GM23338 (cell line): ENCODE data around the gene XYLB. TPM values are rescaled to one million over a fixed set of nuclear protein-coding genes. Genes with fewer than 3 reads are reported as not detected.

Experiments
- ATAC-seq: fragments of 200-7000 bp; cut with Tn5 transposase; 3 replicates; pipeline ENCODE4 v1.9.1; 2020
- DNase-seq: peaks from one replicate; pipeline ENCODE4 v3.0.0-alpha.2; 2015; ENCODE audit warnings: low spot score
- H2AFZ ChIP-seq: fragments of 200-600 bp; sonication (generic); 2 replicates; pipeline ENCODE4 v1.8.0; 2016; ENCODE audit warnings: antibody characterized with exemption, mild to moderate bottlenecking, moderate library complexity
- H3F3A ChIP-seq: fragments of 200-600 bp; sonication (generic); replicated peaks from 2 replicates; pipeline ENCODE4 v1.8.0; 2017; ENCODE audit warnings: antibody characterized with exemption, mixed run types, low read depth
- H3K27ac ChIP-seq: fragments of 200-600 bp; sonication (generic); 2 replicates; pipeline ENCODE4 v1.6.1; 2016; ENCODE audit warnings: low read depth
- H3K27me3 ChIP-seq: fragments of 200-600 bp; sonication (generic); 2 replicates; pipeline ENCODE4 v1.8.0; 2016; ENCODE audit warnings: mild to moderate bottlenecking, mixed run types, moderate library complexity; ENCODE audit not compliant: insufficient read depth
- H3K36me3 ChIP-seq: fragments of 200-600 bp; sonication (generic); 2 replicates; pipeline ENCODE4 v1.8.0; 2016; ENCODE audit warnings: mild to moderate bottlenecking; ENCODE audit not compliant: insufficient read depth
- H3K4me1 ChIP-seq: fragments of 200-600 bp; sonication (generic); 2 replicates; pipeline ENCODE4 v1.8.0; 2016; ENCODE audit warnings: mild to moderate bottlenecking, moderate library complexity; ENCODE audit not compliant: insufficient read depth
- H3K4me2 ChIP-seq: fragments of 200-600 bp; sonication (generic); 2 replicates; pipeline ENCODE4 v1.7.1; 2017; ENCODE audit warnings: mixed run types
- H3K4me3 ChIP-seq: fragments of 200-600 bp; sonication (generic); 2 replicates; pipeline ENCODE4 v1.6.1; 2016; ENCODE audit warnings: mixed run types
- H3K79me2 ChIP-seq: fragments of 200-600 bp; sonication (generic); replicated peaks from 2 replicates; pipeline ENCODE4 v1.8.0; 2017; ENCODE audit warnings: mild to moderate bottlenecking; ENCODE audit not compliant: insufficient read depth
- H3K9me2 ChIP-seq: fragments of 200-600 bp; sonication (generic); 2 replicates; pipeline ENCODE4 v1.8.0; 2017; ENCODE audit not compliant: insufficient read depth
- H4K20me1 ChIP-seq: fragments of 200-600 bp; sonication (generic); replicated peaks from 2 replicates; pipeline ENCODE4 v1.8.0; 2017; ENCODE audit warnings: mild to moderate bottlenecking; ENCODE audit not compliant: insufficient read depth
- H3K27ac Mint-ChIP-seq: 2 replicates; pipeline ENCODE4 v1.8.0; 2020; ENCODE audit warnings: inconsistent platforms, mild to moderate bottlenecking, moderate library complexity, mixed read lengths
- H3K27me3 Mint-ChIP-seq: 3 replicates; pipeline ENCODE4 v1.8.0; 2022; ENCODE audit warnings: low read depth, mild to moderate bottlenecking, moderate library complexity, mixed read lengths, inconsistent platforms; ENCODE audit not compliant: insufficient read depth, poor library complexity
- H3K36me3 Mint-ChIP-seq: 3 replicates; pipeline ENCODE4 v1.8.0; 2021; ENCODE audit warnings: low read depth, mild to moderate bottlenecking, inconsistent platforms, moderate library complexity, mixed read lengths
- H3K4me1 Mint-ChIP-seq: 3 replicates; pipeline ENCODE4 v1.8.0; 2020; ENCODE audit warnings: mild to moderate bottlenecking, inconsistent platforms, mixed read lengths
- H3K4me3 Mint-ChIP-seq: 3 replicates; pipeline ENCODE4 v1.8.0; 2021; ENCODE audit warnings: moderate library complexity, mild to moderate bottlenecking, inconsistent platforms, mixed read lengths
- H3K9me3 Mint-ChIP-seq: 3 replicates; pipeline ENCODE4 v1.8.0; 2020; ENCODE audit warnings: moderate library complexity, mild to moderate bottlenecking, inconsistent platforms, mixed read lengths
- CREB1 ChIP-seq: fragments of 250-450 bp; sonication (Bioruptor Pico); IDR thresholded peaks from 2 replicates; pipeline ENCODE4 v1.5.0; 2020; ENCODE audit warnings: low read depth, mild to moderate bottlenecking, moderate library complexity
- EZH2phosphoT487 ChIP-seq: fragments of 200-600 bp; sonication (generic); IDR thresholded peaks from one replicate; pipeline ENCODE4 v1.8.1; 2018; ENCODE audit warnings: antibody characterized with exemption; ENCODE audit not compliant: unreplicated experiment
- NANOG ChIP-seq: IDR thresholded peaks from 2 replicates; pipeline ENCODE4 v1.6.1; 2016; ENCODE audit warnings: antibody characterized with exemption, borderline replicate concordance
- POLR2AphosphoS5 ChIP-seq: IDR thresholded peaks from 2 replicates; pipeline ENCODE4 v1.6.1; 2016; ENCODE audit warnings: antibody characterized with exemption, low read depth
- ZNF331 ChIP-seq: fragments of 250-450 bp; sonication (Bioruptor Pico); IDR thresholded peaks from 2 replicates; pipeline ENCODE4 v1.5.0; 2020; ENCODE audit warnings: low read depth, mild to moderate bottlenecking, moderate library complexity
- polyA plus RNA-seq: library from polyadenylated mRNA; unstranded; fragments of >200 nt; fragmentation: Nextera tagmentation; extraction: Ambion mirVana; gene quantifications from 2 replicates; pipeline ENCODE4 v1.2.1, GENCODE V29; 2016
- total RNA-seq: library from RNA; depleted of rRNA; stranded (reverse); fragments of >200 nt; shearing (Covaris generic); gene quantifications from 2 replicates; pipeline ENCODE4 v1.2.3, GENCODE V29; 2014
- TF ChIP-seq, protein P1 (sequence below): IDR thresholded peaks from one replicate; pipeline ENCODE4 v1.6.1; 2018; ENCODE audit warnings: antibody characterized with exemption; ENCODE audit not compliant: unreplicated experiment
- TF ChIP-seq, protein P2 (sequence below), 2 experiments: fragments of 200-600 bp in 1 of 2; sonication (generic) in 1 of 2; conservative IDR thresholded peaks; 2 replicates each; pipeline versions ENCODE4 v1.5.1 to v1.6.1; 2016 to 2017; ENCODE audit warnings: antibody characterized with exemption in 2 of 2, low read depth in 2 of 2, mild to moderate bottlenecking in 2 of 2, moderate library complexity in 1 of 2
- TF ChIP-seq, protein P3 (sequence below): fragments of 250-450 bp; sonication (Bioruptor Pico); IDR thresholded peaks from 2 replicates; pipeline ENCODE4 v1.5.0; 2020; ENCODE audit warnings: mild to moderate bottlenecking, moderate library complexity

The XYLB gene
- total and polyA plus RNA-seq, 2 experiments from 2014 or later = 1.6 to 3.3 TPM

DNA sequence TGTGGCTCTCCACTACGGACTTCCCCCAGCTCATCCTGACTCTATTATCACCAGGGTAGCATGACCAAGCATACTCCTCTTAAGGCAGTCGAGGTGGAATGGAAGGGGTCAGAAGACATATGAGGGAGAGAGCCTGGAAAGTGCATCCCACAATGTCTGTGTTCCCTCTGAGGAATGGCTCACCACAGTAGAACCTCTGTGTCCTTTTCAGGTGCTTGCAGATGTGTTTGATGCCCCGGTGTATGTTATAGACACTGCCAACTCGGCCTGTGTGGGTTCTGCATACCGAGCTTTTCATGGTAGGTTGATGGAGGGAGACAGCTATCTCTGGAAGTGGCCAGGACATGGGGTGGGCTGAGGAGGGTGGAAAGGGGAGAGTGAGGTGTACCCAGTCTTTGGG is 50.3 kb downstream of the XYLB start:
- no peak for ATAC-seq
- no peak for DNase-seq
- H3K36me3 ChIP-seq = no peaks in the 10 kb centered on the region
- H3K4me3 ChIP-seq = no peak overlapping the region
- TF ChIP-seq CREB1 (CRISPR knock-in tag) = no peak
- no peak for TF ChIP-seq ZNF331 (CRISPR knock-in tag)
- TF ChIP-seq POLR2AphosphoS5 = no peak
- TF ChIP-seq, protein P1, sequence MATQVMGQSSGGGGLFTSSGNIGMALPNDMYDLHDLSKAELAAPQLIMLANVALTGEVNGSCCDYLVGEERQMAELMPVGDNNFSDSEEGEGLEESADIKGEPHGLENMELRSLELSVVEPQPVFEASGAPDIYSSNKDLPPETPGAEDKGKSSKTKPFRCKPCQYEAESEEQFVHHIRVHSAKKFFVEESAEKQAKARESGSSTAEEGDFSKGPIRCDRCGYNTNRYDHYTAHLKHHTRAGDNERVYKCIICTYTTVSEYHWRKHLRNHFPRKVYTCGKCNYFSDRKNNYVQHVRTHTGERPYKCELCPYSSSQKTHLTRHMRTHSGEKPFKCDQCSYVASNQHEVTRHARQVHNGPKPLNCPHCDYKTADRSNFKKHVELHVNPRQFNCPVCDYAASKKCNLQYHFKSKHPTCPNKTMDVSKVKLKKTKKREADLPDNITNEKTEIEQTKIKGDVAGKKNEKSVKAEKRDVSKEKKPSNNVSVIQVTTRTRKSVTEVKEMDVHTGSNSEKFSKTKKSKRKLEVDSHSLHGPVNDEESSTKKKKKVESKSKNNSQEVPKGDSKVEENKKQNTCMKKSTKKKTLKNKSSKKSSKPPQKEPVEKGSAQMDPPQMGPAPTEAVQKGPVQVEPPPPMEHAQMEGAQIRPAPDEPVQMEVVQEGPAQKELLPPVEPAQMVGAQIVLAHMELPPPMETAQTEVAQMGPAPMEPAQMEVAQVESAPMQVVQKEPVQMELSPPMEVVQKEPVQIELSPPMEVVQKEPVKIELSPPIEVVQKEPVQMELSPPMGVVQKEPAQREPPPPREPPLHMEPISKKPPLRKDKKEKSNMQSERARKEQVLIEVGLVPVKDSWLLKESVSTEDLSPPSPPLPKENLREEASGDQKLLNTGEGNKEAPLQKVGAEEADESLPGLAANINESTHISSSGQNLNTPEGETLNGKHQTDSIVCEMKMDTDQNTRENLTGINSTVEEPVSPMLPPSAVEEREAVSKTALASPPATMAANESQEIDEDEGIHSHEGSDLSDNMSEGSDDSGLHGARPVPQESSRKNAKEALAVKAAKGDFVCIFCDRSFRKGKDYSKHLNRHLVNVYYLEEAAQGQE = no peak
- TF ChIP-seq, protein P2, sequence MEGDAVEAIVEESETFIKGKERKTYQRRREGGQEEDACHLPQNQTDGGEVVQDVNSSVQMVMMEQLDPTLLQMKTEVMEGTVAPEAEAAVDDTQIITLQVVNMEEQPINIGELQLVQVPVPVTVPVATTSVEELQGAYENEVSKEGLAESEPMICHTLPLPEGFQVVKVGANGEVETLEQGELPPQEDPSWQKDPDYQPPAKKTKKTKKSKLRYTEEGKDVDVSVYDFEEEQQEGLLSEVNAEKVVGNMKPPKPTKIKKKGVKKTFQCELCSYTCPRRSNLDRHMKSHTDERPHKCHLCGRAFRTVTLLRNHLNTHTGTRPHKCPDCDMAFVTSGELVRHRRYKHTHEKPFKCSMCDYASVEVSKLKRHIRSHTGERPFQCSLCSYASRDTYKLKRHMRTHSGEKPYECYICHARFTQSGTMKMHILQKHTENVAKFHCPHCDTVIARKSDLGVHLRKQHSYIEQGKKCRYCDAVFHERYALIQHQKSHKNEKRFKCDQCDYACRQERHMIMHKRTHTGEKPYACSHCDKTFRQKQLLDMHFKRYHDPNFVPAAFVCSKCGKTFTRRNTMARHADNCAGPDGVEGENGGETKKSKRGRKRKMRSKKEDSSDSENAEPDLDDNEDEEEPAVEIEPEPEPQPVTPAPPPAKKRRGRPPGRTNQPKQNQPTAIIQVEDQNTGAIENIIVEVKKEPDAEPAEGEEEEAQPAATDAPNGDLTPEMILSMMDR (conservative IDR thresholded peaks at IDR 0.05; ENCODE audit: low read depth in 2 of 2) = no peak
- TF ChIP-seq, protein P3, sequence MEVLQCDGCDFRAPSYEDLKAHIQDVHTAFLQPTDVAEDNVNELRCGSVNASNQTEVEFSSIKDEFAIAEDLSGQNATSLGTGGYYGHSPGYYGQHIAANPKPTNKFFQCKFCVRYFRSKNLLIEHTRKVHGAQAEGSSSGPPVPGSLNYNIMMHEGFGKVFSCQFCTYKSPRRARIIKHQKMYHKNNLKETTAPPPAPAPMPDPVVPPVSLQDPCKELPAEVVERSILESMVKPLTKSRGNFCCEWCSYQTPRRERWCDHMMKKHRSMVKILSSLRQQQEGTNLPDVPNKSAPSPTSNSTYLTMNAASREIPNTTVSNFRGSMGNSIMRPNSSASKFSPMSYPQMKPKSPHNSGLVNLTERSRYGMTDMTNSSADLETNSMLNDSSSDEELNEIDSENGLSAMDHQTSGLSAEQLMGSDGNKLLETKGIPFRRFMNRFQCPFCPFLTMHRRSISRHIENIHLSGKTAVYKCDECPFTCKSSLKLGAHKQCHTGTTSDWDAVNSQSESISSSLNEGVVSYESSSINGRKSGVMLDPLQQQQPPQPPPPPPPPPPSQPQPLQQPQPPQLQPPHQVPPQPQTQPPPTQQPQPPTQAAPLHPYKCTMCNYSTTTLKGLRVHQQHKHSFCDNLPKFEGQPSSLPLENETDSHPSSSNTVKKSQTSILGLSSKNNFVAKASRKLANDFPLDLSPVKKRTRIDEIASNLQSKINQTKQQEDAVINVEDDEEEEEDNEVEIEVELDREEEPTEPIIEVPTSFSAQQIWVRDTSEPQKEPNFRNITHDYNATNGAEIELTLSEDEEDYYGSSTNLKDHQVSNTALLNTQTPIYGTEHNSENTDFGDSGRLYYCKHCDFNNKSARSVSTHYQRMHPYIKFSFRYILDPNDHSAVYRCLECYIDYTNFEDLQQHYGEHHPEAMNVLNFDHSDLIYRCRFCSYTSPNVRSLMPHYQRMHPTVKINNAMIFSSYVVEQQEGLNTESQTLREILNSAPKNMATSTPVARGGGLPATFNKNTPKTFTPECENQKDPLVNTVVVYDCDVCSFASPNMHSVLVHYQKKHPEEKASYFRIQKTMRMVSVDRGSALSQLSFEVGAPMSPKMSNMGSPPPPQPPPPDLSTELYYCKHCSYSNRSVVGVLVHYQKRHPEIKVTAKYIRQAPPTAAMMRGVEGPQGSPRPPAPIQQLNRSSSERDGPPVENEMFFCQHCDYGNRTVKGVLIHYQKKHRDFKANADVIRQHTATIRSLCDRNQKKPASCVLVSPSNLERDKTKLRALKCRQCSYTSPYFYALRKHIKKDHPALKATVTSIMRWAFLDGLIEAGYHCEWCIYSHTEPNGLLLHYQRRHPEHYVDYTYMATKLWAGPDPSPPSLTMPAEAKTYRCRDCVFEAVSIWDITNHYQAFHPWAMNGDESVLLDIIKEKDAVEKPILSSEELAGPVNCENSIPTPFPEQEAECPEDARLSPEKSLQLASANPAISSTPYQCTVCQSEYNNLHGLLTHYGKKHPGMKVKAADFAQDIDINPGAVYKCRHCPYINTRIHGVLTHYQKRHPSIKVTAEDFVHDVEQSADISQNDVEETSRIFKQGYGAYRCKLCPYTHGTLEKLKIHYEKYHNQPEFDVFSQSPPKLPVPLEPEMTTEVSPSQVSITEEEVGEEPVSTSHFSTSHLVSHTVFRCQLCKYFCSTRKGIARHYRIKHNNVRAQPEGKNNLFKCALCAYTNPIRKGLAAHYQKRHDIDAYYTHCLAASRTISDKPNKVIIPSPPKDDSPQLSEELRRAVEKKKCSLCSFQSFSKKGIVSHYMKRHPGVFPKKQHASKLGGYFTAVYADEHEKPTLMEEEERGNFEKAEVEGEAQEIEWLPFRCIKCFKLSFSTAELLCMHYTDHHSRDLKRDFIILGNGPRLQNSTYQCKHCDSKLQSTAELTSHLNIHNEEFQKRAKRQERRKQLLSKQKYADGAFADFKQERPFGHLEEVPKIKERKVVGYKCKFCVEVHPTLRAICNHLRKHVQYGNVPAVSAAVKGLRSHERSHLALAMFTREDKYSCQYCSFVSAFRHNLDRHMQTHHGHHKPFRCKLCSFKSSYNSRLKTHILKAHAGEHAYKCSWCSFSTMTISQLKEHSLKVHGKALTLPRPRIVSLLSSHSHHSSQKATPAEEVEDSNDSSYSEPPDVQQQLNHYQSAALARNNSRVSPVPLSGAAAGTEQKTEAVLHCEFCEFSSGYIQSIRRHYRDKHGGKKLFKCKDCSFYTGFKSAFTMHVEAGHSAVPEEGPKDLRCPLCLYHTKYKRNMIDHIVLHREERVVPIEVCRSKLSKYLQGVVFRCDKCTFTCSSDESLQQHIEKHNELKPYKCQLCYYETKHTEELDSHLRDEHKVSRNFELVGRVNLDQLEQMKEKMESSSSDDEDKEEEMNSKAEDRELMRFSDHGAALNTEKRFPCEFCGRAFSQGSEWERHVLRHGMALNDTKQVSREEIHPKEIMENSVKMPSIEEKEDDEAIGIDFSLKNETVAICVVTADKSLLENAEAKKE (CRISPR knock-in tag) = no peak
- TF ChIP-seq EZH2phosphoT487 = no peak
- no peak for TF ChIP-seq NANOG
- no peaks in the 10 kb centered on the region for H3K79me2 ChIP-seq
- no peaks in the 10 kb centered on the region for H3K9me2 ChIP-seq
- H3K36me3 Mint-ChIP-seq = peaks cover 32% of the 10 kb centered on the region
- H3K4me1 ChIP-seq = no peaks in the 10 kb centered on the region
- no peaks in the 10 kb centered on the region for H3K4me1 Mint-ChIP-seq
- H3F3A ChIP-seq = no peaks in the 10 kb centered on the region
- no peaks in the 10 kb centered on the region for H4K20me1 ChIP-seq
- H3K9me3 Mint-ChIP-seq = no peaks in the 10 kb centered on the region
- no peak overlapping the region for H2AFZ ChIP-seq
- H3K27ac Mint-ChIP-seq = no peak overlapping the region
- H3K27me3 ChIP-seq = no peaks in the 10 kb centered on the region
- H3K27ac ChIP-seq = no peak overlapping the region
- peaks cover 4% of the 10 kb centered on the region for H3K27me3 Mint-ChIP-seq
- H3K4me3 Mint-ChIP-seq = no peak overlapping the region
- no peak overlapping the region for H3K4me2 ChIP-seq
